HUES48 (cell line): ENCODE results near the gene DIP2C.

Experiments
- H3K27ac ChIP-seq: one replicate; pipeline ENCODE4 v1.7.0; 2013; ENCODE audit warnings: low read depth, low read length, inconsistent platforms
- H3K27me3 ChIP-seq: 2 replicates; pipeline ENCODE4 v1.6.1; 2013; ENCODE audit warnings: mild to moderate bottlenecking, low read length; ENCODE audit not compliant: control insufficient read depth, insufficient read depth
- H3K36me3 ChIP-seq: 2 replicates; pipeline ENCODE4 v1.6.1; 2013; ENCODE audit warnings: low read length; ENCODE audit not compliant: control insufficient read depth, insufficient read depth
- H3K4me1 ChIP-seq: 2 replicates; pipeline ENCODE4 v1.6.1; 2013; ENCODE audit warnings: mild to moderate bottlenecking, low read length; ENCODE audit not compliant: control insufficient read depth, insufficient read depth
- H3K4me3 ChIP-seq: 2 replicates; pipeline ENCODE4 v1.5.1; 2013; ENCODE audit warnings: mild to moderate bottlenecking, low read depth, low read length
- H3K9ac ChIP-seq: 2 replicates; pipeline ENCODE4 v1.6.1; 2013; ENCODE audit warnings: mild to moderate bottlenecking, low read depth, low read length, moderate library complexity
- H3K9me3 ChIP-seq: 2 replicates; pipeline ENCODE4 v1.6.1; 2013; ENCODE audit warnings: low read length; ENCODE audit not compliant: control insufficient read depth, insufficient read depth

Gene DIP2C

DNA sequence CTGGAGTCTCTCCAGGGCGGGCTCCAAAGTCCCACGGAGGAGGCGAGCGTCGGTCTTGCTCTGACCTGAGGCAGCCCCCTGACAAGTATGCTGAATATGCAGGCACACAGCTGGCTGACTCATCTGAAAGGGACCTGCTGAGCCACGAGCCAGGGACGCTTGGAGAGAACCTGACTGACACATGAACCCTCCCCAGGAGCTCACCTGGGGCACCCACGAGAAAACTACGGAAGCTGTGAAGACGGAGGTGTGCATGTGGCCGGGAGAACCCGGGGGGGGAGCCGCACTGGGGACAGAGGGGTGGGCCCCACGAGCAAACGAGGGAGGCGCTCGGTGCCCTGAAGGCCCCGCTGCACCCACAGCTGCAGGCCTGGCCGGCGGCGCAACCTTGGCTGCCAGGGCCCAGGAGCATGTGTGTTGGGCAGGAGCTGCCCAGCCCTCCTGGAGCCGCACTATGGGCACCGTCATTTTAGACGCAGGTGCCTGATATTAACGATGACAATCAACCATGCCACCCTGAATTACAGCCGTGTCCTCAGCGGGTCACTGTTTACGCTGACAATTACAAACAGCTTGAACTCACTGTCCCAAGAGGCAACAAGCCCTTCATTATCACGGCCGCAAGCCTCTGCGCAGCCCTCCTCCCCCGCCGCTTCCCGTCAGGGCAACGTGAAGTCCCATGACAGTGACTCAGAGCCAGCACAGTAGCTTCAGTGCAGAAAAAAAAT, 64.7 kb downstream of the DIP2C start:
- Histone ChIP-seq H3K36me3 (no peaks in the 10 kb centered on the region), H3K27me3 (no peaks in the 10 kb centered on the region), H3K9ac (0 out of 2 replicates have a peak overlapping the region, but pooled peaks have one; percentile 33), H3K27ac (peak overlapping the region; percentile 82), H3K4me3 (no peak overlapping the region), H3K9me3 (no peaks in the 10 kb centered on the region), H3K4me1 (peaks cover 32% of the 10 kb centered on the region)

GRCh38 chr10:624312-624604, 65.2 kb downstream of the DIP2C start:
- Histone ChIP-seq H3K4me1 (peaks cover 32% of the 10 kb centered on the region), H3K36me3 (no peaks in the 10 kb centered on the region), H3K9ac (peak overlapping the region; percentile 33; the same call in 1 of the 2 replicates), H3K9me3 (no peaks in the 10 kb centered on the region), H3K27ac (peak overlapping the region; percentile 60), H3K4me3 (no peak overlapping the region), H3K27me3 (no peaks in the 10 kb centered on the region)

DNA sequence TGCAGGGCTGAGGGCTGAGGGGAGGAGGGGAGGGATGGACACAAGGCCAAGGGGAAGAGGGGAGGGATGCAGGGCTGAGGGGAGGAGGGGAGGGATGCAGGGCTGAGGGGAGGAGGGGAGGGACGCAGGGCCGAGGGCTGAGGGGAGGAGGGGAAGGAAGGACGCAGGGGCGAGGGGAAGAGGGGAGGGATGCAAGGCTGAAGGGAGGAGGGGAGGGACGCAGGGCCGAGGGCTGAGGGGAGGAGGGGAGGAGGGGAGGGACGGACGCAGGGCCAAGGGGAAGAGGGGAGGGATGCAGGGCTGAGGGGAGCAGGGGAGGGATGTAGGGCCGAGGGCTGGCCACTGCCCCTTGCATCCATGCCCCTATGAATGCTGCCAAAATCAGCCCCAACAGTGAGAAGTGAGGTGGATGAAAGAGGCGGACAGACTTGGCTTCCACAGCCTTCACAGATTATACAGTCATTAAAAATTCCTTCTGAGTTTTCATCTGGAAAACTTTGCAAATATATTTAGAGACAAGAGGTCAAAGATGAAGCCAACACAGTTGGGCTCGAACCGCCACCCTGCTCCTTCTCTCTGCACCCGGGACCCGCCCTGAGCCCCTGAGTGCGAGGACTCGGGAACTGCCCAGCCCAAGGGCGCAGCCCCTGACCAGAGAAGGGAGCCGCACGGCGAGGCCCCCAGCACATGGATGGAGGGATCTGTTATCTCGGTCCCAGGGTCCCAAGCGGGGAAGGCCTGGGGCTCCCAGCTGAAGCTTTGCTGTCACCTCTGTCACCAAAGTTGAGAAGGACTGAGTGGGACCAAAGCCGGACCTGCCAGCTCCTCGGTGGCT, 65.8 kb downstream of the DIP2C start:
- Histone ChIP-seq H3K9me3 (no peaks in the 10 kb centered on the region), H3K4me3 (no peak overlapping the region), H3K36me3 (no peaks in the 10 kb centered on the region), H3K4me1 (peaks cover 32% of the 10 kb centered on the region), H3K27ac (peak overlapping the region; percentile 60), H3K9ac (peak overlapping the region; percentile 33; the same call in 1 of the 2 replicates), H3K27me3 (no peaks in the 10 kb centered on the region)

DNA sequence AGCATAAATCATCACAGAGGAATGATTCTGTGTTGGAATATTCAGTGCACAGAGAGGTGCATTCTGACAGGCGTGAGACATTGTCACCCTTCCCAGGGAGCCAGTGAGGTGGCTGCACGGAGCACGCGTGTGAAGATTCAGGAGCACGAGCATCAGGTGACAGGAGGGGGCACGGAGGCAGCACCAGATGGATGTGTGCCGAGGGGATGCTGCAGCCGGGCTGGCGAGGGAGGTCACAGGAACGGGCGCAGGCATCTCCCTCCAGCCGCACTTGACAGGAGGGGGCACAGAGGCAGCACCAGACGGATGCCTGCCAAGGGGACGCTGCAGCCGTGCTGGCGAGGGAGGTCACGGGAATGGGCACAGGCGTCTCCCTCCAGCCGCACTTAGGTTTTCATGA, 66.5 kb downstream of the DIP2C start:
- H3K9ac ChIP-seq, result no peak overlapping the region
- no peaks in the 10 kb centered on the region for H3K36me3 ChIP-seq
- H3K4me3 ChIP-seq, result no peak overlapping the region
- no peak overlapping the region for H3K27ac ChIP-seq
- H3K9me3 ChIP-seq, result no peaks in the 10 kb centered on the region
- no peaks in the 10 kb centered on the region for H3K27me3 ChIP-seq
- H3K4me1 ChIP-seq, result peaks cover 32% of the 10 kb centered on the region

DNA sequence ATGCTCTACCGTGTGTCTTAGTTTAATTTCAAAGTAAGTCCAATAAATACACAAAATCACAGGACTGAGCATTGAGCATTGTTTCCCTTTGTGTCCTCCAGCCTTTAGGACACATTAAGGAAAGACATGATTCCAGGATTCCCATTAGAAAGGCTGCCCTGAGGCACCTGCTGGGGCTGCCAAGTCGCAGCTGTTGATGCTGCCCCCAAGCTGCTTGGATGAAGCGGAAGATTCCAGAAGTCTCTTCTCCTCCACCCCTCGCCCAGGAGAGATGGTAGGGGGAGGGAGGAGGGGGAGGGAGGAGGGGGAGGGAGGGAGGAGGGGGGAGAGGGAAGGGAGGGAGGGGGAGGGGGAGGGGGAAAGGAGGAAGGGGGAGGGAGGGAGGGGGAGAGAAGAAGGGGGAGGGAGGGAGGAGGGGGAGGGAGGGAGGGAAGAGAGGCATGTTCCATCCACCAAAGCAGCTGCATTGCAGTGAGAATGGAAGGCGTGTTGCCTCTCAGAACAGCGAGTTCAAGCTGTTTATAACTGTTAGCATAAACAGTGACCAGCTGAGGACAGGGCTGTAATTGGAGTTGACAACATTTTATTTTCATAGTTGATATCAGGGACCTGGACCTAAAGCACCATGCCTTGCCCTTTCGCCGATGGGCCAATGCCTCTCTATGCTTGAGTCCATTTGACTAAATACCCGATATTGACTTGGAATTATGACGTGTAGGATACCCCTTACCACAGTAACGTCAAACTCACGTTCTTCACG, 67.3 kb downstream of the DIP2C start:
- Histone ChIP-seq H3K27me3 (no peaks in the 10 kb centered on the region), H3K4me3 (no peak overlapping the region), H3K9ac (no peak overlapping the region), H3K27ac (no peak overlapping the region), H3K9me3 (no peaks in the 10 kb centered on the region), H3K4me1 (peaks cover 32% of the 10 kb centered on the region), H3K36me3 (no peaks in the 10 kb centered on the region)

GRCh38 chr10:621513-621912, 68.0 kb downstream of the DIP2C start:
- no peaks in the 10 kb centered on the region for H3K27me3 ChIP-seq
- H3K36me3 ChIP-seq, result no peaks in the 10 kb centered on the region
- no peak overlapping the region for H3K4me3 ChIP-seq
- no peak overlapping the region for H3K9ac ChIP-seq
- H3K27ac ChIP-seq, result no peak overlapping the region
- H3K9me3 ChIP-seq, result no peaks in the 10 kb centered on the region
- peaks cover 30% of the 10 kb centered on the region for H3K4me1 ChIP-seq

DNA sequence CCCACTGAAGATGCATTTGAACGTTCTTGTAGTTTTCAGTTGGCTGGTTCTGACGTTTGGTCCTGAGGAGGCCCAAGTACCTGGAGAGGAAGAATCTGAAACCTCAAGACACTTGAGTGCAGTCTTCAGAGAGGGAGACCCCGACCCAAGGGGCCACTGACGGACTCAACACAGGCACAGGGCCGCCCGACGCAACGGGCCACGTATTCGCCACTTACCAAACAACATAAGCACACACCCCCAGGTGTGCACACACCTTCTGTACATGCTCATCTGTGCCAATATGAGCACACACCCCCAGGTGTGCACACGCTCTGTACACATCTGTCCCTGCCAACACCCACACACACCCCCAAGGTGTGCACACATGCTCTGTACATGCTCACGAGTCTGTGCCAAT, 68.5 kb downstream of the DIP2C start:
- H3K4me1 ChIP-seq, result peaks cover 26% of the 10 kb centered on the region
- H3K9me3 ChIP-seq, result no peaks in the 10 kb centered on the region
- H3K27me3 ChIP-seq, result no peaks in the 10 kb centered on the region
- no peaks in the 10 kb centered on the region for H3K36me3 ChIP-seq
- H3K27ac ChIP-seq, result no peak overlapping the region
- H3K4me3 ChIP-seq, result no peak overlapping the region
- H3K9ac ChIP-seq, result no peak overlapping the region

GRCh38 chr10:620417-620816, 69.1 kb downstream of the DIP2C start:
- peaks cover 25% of the 10 kb centered on the region for H3K4me1 ChIP-seq
- no peaks in the 10 kb centered on the region for H3K9me3 ChIP-seq
- no peak overlapping the region for H3K9ac ChIP-seq
- H3K27ac ChIP-seq, result no peak overlapping the region
- H3K27me3 ChIP-seq, result no peaks in the 10 kb centered on the region
- H3K4me3 ChIP-seq, result no peak overlapping the region
- H3K36me3 ChIP-seq, result no peaks in the 10 kb centered on the region

- Histone ChIP-seq H3K4me1 (peaks cover 18% of the 10 kb centered on the region), H3K9ac (no peak overlapping the region), H3K27ac (no peak overlapping the region), H3K4me3 (no peak overlapping the region), H3K27me3 (no peaks in the 10 kb centered on the region), H3K9me3 (no peaks in the 10 kb centered on the region), H3K36me3 (no peaks in the 10 kb centered on the region)
Measured at GRCh38 chr10:619710-620109, 69.8 kb downstream of the DIP2C start.

DNA sequence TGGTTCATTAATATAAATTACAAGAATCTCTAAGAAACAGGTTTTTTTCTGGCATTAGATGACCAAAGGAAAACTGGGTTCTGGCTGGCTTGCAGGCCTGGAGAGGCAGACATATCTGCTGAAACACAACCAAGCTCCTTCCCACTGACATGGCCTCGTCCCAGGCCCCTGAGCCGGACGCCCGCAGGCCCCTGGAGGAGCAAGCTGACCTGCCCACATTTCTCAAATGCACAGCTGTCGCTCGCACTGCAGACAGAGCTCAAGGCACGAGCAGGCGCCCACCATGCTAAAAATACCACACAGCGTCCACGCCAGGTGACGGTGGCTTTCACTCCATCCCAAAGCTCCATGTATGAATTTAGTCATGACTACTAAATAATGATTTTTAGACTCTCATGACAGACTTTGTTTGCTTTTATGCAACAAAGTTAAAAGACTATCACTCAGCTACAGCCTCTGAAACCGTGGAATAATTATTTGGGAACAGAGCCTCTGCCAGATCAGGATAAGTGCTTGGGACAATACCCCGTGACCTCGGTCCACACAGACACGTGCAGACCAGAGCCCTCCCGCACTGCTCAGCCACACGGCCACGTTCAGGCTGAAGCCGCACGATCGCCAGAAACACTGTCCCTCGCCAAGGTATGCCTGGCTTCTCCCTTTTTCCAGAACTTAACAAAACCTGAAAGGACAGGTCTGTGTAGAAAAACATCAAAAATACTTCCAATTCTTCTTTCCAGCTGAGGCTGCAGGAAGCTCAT, 71.1 kb downstream of the DIP2C start:
- no peak overlapping the region for H3K4me3 ChIP-seq

More for the DNA sequence above, 71.1 kb downstream of the DIP2C start:
- Histone ChIP-seq H3K4me1 (peaks cover 16% of the 10 kb centered on the region), H3K9ac (no peak overlapping the region), H3K27ac (no peak overlapping the region), H3K9me3 (no peaks in the 10 kb centered on the region), H3K36me3 (no peaks in the 10 kb centered on the region), H3K27me3 (no peaks in the 10 kb centered on the region)
